T-cell (primary cell): ENCODE measurements around the gene THPO. TPM values are rescaled to one million over a fixed set of nuclear protein-coding genes. Genes with fewer than 3 reads are reported as not detected.

Experiments
- ATAC-seq, 4 experiments: fragments of 200-7000 bp in 3 of 4; fragments of 150-1000 bp in 1 of 4; cut with Tn5 transposase; replicated peaks in 1 of 4; 1 replicate in 3 of 4; 2 replicates in 1 of 4; pipeline ENCODE4 v1.10.0; 2021; ENCODE audit warnings: moderate library complexity in 3 of 4, mild to moderate bottlenecking in 2 of 4, moderate number of reproducible peaks in 1 of 4
- CTCF ChIA-PET, 2 donors: fragments of 300-600 bp; sonication (Branson Sonifier 250); formaldehyde crosslinking; loops; one replicate each; lab custom pipeline; 2022; ENCODE audit warnings: antibody characterized with exemption in 2 of 2; lab: Charles Lee
- POLR2A ChIA-PET, 2 donors: fragments of 300-600 bp; sonication (Branson Sonifier 250); formaldehyde crosslinking; loops; one replicate each; lab custom pipeline; 2022; ENCODE audit warnings: antibody characterized with exemption in 2 of 2; lab: Charles Lee
- DNase-seq, 35 experiments: peaks; one replicate each; pipeline versions ENCODE4 v3.0.0 to v3.0.0-alpha.2; 2013 to 2023
- H3K27ac ChIP-seq: one replicate; pipeline ENCODE4 v1.5.1; 2013; ENCODE audit warnings: low read length
- H3K27me3 ChIP-seq, 2 experiments: replicated peaks in 1 of 2; 1 replicate in 1 of 2; 2 replicates in 1 of 2; pipeline versions ENCODE4 v1.6.1 to v1.7.0; 2013; ENCODE audit warnings: low read length in 1 of 2, mixed read lengths in 1 of 2; ENCODE audit not compliant: control insufficient read depth in 2 of 2, insufficient read depth in 2 of 2; ENCODE audit errors: extremely low read depth in 1 of 2
- H3K36me3 ChIP-seq, 2 donors: 1 replicate in 1 of 2; 2 replicates in 1 of 2; pipeline versions ENCODE4 v1.6.1 to v1.7.0; 2013; ENCODE audit warnings: low read length in 1 of 2; ENCODE audit not compliant: control insufficient read depth in 2 of 2, insufficient read depth in 1 of 2; ENCODE audit errors: extremely low read depth in 1 of 2
- H3K4me1 ChIP-seq, 2 experiments: 1 replicate in 1 of 2; 2 replicates in 1 of 2; pipeline versions ENCODE4 v1.6.1 to v1.7.0; 2013; ENCODE audit warnings: low read length in 2 of 2, mixed read lengths in 1 of 2; ENCODE audit not compliant: insufficient read depth in 2 of 2, control insufficient read depth in 1 of 2; ENCODE audit errors: extremely low read depth in 1 of 2
- H3K4me3 ChIP-seq, 2 donors: 1 replicate in 1 of 2; 2 replicates in 1 of 2; pipeline versions ENCODE4 v1.5.1 to v1.7.0; 2013; ENCODE audit warnings: mild to moderate bottlenecking in 2 of 2, low read length in 1 of 2, moderate library complexity in 1 of 2; ENCODE audit not compliant: control insufficient read depth in 1 of 2; ENCODE audit errors: extremely low read depth in 1 of 2
- H3K9me3 ChIP-seq: 2 replicates; pipeline ENCODE4 v1.7.0; 2013
- H3K27ac Mint-ChIP-seq, 2 donors: one replicate each; pipeline ENCODE4 v1.8.0; 2020 to 2021; ENCODE audit warnings: mild to moderate bottlenecking in 2 of 2, mixed read lengths in 2 of 2
- H3K27me3 Mint-ChIP-seq, 2 donors: one replicate each; pipeline ENCODE4 v1.8.0; 2021 to 2022; ENCODE audit warnings: mixed read lengths in 2 of 2
- H3K36me3 Mint-ChIP-seq: one replicate; pipeline ENCODE4 v1.8.0; 2021; ENCODE audit warnings: mixed read lengths
- H3K4me1 Mint-ChIP-seq, 3 donors: one replicate each; pipeline ENCODE4 v1.8.0; 2020 to 2022; ENCODE audit warnings: mixed read lengths in 3 of 3, mild to moderate bottlenecking in 1 of 3
- H3K4me3 Mint-ChIP-seq, 3 donors: one replicate each; pipeline ENCODE4 v1.8.0; 2020 to 2022; ENCODE audit warnings: mild to moderate bottlenecking in 3 of 3, mixed read lengths in 3 of 3, moderate library complexity in 3 of 3
- H3K9me3 Mint-ChIP-seq, 3 donors: one replicate each; pipeline ENCODE4 v1.8.0; 2020 to 2022; ENCODE audit warnings: mixed read lengths in 3 of 3
- WGBS: methylation state at CpG from one replicate; pipeline ENCODE4 v1.1.5; 2013; ENCODE audit warnings: missing lambda C conversion rate; ENCODE audit not compliant: insufficient coverage; 5-methylcytosine and 5-hydroxymethylcytosine counted together
- total RNA-seq, 35 experiments: library from RNA in 6 of 35; stranded (reverse) in 6 of 35; fragments of 120-200 nt in 1 of 35; gene quantifications; one replicate each; pipeline versions ENCODE4 v1.2.1 to v1.2.4 and lab custom pipeline; 2013 to 2026

THPO gene
- total RNA-seq, 5 donors from 2014 or later (not counting 1 experiment from before 2014, with no cell fraction given): not detected

GRCh38 chr3:184346480-184347190 lies 31.4 kb downstream of the THPO start:
- H3K4me1 Mint-ChIP-seq: no peaks in the 10 kb centered on the region

DNA sequence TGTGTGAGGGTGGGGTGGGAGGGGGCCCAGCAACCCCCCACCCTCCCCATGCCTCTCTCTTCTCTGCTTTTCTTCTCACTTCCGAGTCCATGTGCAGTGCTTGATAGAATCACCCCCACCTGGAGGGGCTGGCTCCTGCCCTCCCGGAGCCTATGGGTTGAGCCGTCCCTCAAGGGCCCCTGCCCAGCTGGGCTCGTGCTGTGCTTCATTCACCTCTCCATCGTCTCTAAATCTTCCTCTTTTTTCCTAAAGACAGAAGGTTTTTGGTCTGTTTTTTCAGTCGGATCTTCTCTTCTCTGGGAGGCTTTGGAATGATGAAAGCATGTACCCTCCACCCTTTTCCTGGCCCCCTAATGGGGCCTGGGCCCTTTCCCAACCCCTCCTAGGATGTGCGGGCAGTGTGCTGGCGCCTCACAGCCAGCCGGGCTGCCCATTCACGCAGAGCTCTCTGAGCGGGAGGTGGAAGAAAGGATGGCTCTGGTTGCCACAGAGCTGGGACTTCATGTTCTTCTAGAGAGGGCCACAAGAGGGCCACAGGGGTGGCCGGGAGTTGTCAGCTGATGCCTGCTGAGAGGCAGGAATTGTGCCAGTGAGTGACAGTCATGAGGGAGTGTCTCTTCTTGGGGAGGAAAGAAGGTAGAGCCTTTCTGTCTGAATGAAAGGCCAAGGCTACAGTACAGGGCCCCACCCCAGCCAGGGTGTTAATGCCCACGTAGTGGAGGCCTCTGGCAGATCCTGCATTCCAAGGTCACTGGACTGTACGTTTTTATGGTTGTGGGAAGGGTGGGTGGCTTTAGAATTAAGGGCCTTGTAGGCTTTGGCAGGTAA lies 32.5 kb downstream of the THPO start:
- H3K27ac ChIP-seq: no peak overlapping the region
- Mint-ChIP-seq H3K9me3 (no peaks in the 10 kb centered on the region), H3K4me3 (no peak overlapping the region), H3K4me1 (no peaks in the 10 kb centered on the region), H3K27ac (no peak overlapping the region), H3K36me3 (peaks cover 10% of the 10 kb centered on the region), H3K27me3 (no peaks in the 10 kb centered on the region)
- no peaks in the 10 kb centered on the region for H3K9me3 ChIP-seq
- ChIA-PET CTCF (no interaction called here), POLR2A (no interaction called here)
- WGBS: 75% methylated on average over 8 of the region's 14 CpGs
- H3K36me3 ChIP-seq: peaks cover 0 to 7% of the 10 kb centered on the region in 2 donors
- ATAC-seq (peak in 3 of 4 experiments; percentile 34 to 38 (median 35)), DNase-seq (no peak)
- H3K4me1 ChIP-seq: no peaks in the 10 kb centered on the region
- no peak overlapping the region for H3K4me3 ChIP-seq
- H3K27me3 ChIP-seq: no peaks in the 10 kb centered on the region

More at GRCh38 chr3:184346480-184347190, 31.4 kb downstream of the THPO start:
- Histone ChIP-seq H3K36me3 (peaks cover 0 to 7% of the 10 kb centered on the region in 2 donors), H3K27me3 (no peaks in the 10 kb centered on the region), H3K9me3 (no peaks in the 10 kb centered on the region), H3K27ac (no peak overlapping the region), H3K4me1 (no peaks in the 10 kb centered on the region), H3K4me3 (no peak overlapping the region)
- DNase-seq: no peak
- 92% methylated on average over 17 of the region's 20 CpGs for WGBS
- H3K27me3 Mint-ChIP-seq: no peaks in the 10 kb centered on the region
- POLR2A ChIA-PET: no interaction called here
- no peaks in the 10 kb centered on the region for H3K9me3 Mint-ChIP-seq
- H3K4me3 Mint-ChIP-seq: no peak overlapping the region
- CTCF ChIA-PET: no interaction called here
- ATAC-seq: no peak
- H3K36me3 Mint-ChIP-seq: peaks cover 7% of the 10 kb centered on the region
- no peak overlapping the region for H3K27ac Mint-ChIP-seq

- no peaks in the 10 kb centered on the region for H3K27me3 ChIP-seq
- H3K9me3 ChIP-seq: no peaks in the 10 kb centered on the region
- no peak overlapping the region for H3K4me3 ChIP-seq
- DNase-seq (no peak), ATAC-seq (no peak)
- 94% methylated on average over 20 of the region's 24 CpGs for WGBS
- CTCF ChIA-PET: no interaction called here
- H3K4me1 Mint-ChIP-seq: no peaks in the 10 kb centered on the region
- H3K36me3 Mint-ChIP-seq: peaks cover 10% of the 10 kb centered on the region
- no peaks in the 10 kb centered on the region for H3K4me1 ChIP-seq
- H3K27me3 Mint-ChIP-seq: no peaks in the 10 kb centered on the region
- no peak overlapping the region for H3K4me3 Mint-ChIP-seq
- no peak overlapping the region for H3K27ac Mint-ChIP-seq
- peaks cover 0 to 7% of the 10 kb centered on the region in 2 donors for H3K36me3 ChIP-seq
- H3K27ac ChIP-seq: no peak overlapping the region
- H3K9me3 Mint-ChIP-seq: no peaks in the 10 kb centered on the region
- POLR2A ChIA-PET: no interaction called here
Measured at GRCh38 chr3:184344579-184345316, 33.3 kb downstream of the THPO start.

- CTCF ChIA-PET: interaction anchor here (0.6 to 0.9 kb wide), 2 partner anchors 13 to 355 kb away, joined by 3 to 6 read pairs; no protein-coding TSS in a partner anchor
- no peaks in the 10 kb centered on the region for H3K27me3 Mint-ChIP-seq
- Histone ChIP-seq H3K27me3 (peaks cover 0 to 4% of the 10 kb centered on the region in 2 experiments), H3K9me3 (no peaks in the 10 kb centered on the region), H3K27ac (no peak overlapping the region), H3K4me1 (peaks cover 0 to 5% of the 10 kb centered on the region in 2 experiments), H3K4me3 (no peak overlapping the region), H3K36me3 (peaks cover 0 to 7% of the 10 kb centered on the region in 2 donors)
- H3K4me1 Mint-ChIP-seq: peaks cover under 1 to 2% (median 2%) of the 10 kb centered on the region in 3 donors
- peaks cover 10% of the 10 kb centered on the region for H3K36me3 Mint-ChIP-seq
- no peak overlapping the region for H3K4me3 Mint-ChIP-seq
- POLR2A ChIA-PET: no interaction called here
- H3K27ac Mint-ChIP-seq: no peak overlapping the region
- 86% methylated on average over 5 of the region's 5 CpGs for WGBS
- ATAC-seq (no peak), DNase-seq (no peak)
- H3K9me3 Mint-ChIP-seq: no peaks in the 10 kb centered on the region
Measured at GRCh38 chr3:184343200-184343876, 34.7 kb downstream of the THPO start.

DNA sequence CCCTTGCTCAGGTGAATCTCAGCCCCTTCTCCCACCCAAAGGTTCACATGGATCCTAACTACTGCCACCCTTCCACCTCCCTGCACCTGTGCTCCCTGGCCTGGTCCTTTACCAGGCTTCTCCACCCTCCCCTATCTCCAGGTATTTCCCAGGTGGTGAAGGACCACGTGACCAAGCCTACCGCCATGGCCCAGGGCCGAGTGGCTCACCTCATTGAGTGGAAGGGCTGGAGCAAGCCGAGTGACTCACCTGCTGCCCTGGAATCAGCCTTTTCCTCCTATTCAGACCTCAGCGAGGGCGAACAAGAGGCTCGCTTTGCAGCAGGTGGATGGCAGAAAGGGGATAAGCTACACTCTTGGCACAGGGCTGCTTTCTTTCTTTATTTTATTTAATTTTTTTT lies 36.1 kb downstream of the THPO start:
- ATAC-seq: no peak
- no peak overlapping the region for H3K4me3 Mint-ChIP-seq
- whole genome bisulfite sequencing: no CpG with 5 or more reads among the region's 7 CpGs

More for the DNA sequence above, 36.1 kb downstream of the THPO start:
- H3K4me1 ChIP-seq: peaks cover 3 to 16% of the 10 kb centered on the region in 2 experiments
- no peak overlapping the region for H3K27ac ChIP-seq
- Mint-ChIP-seq H3K36me3 (peaks cover 10% of the 10 kb centered on the region), H3K9me3 (no peaks in the 10 kb centered on the region), H3K4me1 (peaks cover 14 to 16% (median 15%) of the 10 kb centered on the region in 3 donors), H3K27me3 (no peaks in the 10 kb centered on the region), H3K27ac (no peak overlapping the region)
- ChIA-PET CTCF (no interaction called here), POLR2A (no interaction called here)
- no peak overlapping the region for H3K4me3 ChIP-seq
- H3K36me3 ChIP-seq: peaks cover 0 to 7% of the 10 kb centered on the region in 2 donors
- DNase-seq: no peak
- H3K9me3 ChIP-seq: no peaks in the 10 kb centered on the region
- peaks cover 0 to 8% of the 10 kb centered on the region in 2 experiments for H3K27me3 ChIP-seq
